Testis (tissue), 3 donors: Measurements from ENCODE around the gene FAM124A. TPM values are rescaled to one million over a fixed set of nuclear protein-coding genes. Genes with fewer than 3 reads are reported as not detected.

Experiments used
- DNase-seq: peaks from one replicate; pipeline ENCODE4 v3.0.0-alpha.2; 2019
- H3K27ac ChIP-seq, 2 donors: fragments of 200-600 bp; sonication (generic); one replicate each; pipeline ENCODE4 v1.5.1; 2019
- H3K27me3 ChIP-seq: fragments of 200-600 bp; sonication (generic); one replicate; pipeline ENCODE4 v1.5.1; 2019
- H3K36me3 ChIP-seq: fragments of 200-600 bp; sonication (generic); one replicate; pipeline ENCODE4 v1.5.1; 2017; ENCODE audit warnings: low read depth; ENCODE audit errors: missing control alignments
- H3K4me1 ChIP-seq: fragments of 200-600 bp; sonication (generic); one replicate; pipeline ENCODE4 v1.5.1; 2019
- H3K4me3 ChIP-seq, 2 donors: fragments of 200-600 bp; sonication (generic); one replicate each; pipeline ENCODE4 v1.5.1; 2017 to 2019
- H3K9me3 ChIP-seq: fragments of 200-600 bp; sonication (generic); one replicate; pipeline ENCODE4 v1.5.1; 2017
- CTCF ChIP-seq, 3 experiments: fragments of 450-650 bp in 2 of 3; fragments of 200-600 bp in 1 of 3; sonication (generic) in 1 of 3; IDR thresholded peaks; one replicate each; pipeline ENCODE4 v1.5.1; 2016 to 2019; ENCODE audit warnings: antibody characterized with exemption in 3 of 3, mild to moderate bottlenecking in 2 of 3, moderate library complexity in 1 of 3
- POLR2A ChIP-seq: fragments of 450-650 bp; IDR thresholded peaks from one replicate; pipeline ENCODE4 v1.6.1; 2017; ENCODE audit warnings: antibody characterized with exemption, mild to moderate bottlenecking, moderate library complexity
- WGBS, 2 donors: methylation state at CpG; one replicate each; pipeline ENCODE4 v1.1.5; 2018; 5-methylcytosine and 5-hydroxymethylcytosine counted together
- intact Hi-C: fragments of 100-400 bp; cut with DNase I; formaldehyde crosslinking; loops from one replicate; pipeline ENCODE4 v1.15.1; 2023; ENCODE audit warnings: low total_unique reads
- polyA plus RNA-seq: library from polyadenylated mRNA; stranded (reverse); fragments of 350-450 nt; fragmentation: Illumina TruSeq; extraction: RNeasy Lipid Tissue Mini Kit (QIAGEN cat#74804); gene quantifications from one replicate; pipeline ENCODE4 v1.2.3, GENCODE V29; 2014; ENCODE audit warnings: low read depth, low replicate concordance; ENCODE audit not compliant: insufficient read depth
- total RNA-seq, 2 donors: library from RNA; depleted of rRNA; stranded (reverse); fragments of >200 nt; gene quantifications; one replicate each; pipeline ENCODE4 v1.2.3, GENCODE V29; 2016

Gene FAM124A
- total and polyA plus RNA-seq, 3 donors from 2014 or later, result 2.7 to 3.4 (median 3.0) TPM

GRCh38 chr13:51271528-51272085, 49.4 kb downstream of the FAM124A start:
- no peaks in the 10 kb centered on the region for H3K4me1 ChIP-seq
- no peak for DNase-seq
- no peak overlapping the region for H3K4me3 ChIP-seq
- H3K36me3 ChIP-seq, result no peaks in the 10 kb centered on the region
- no peaks in the 10 kb centered on the region for H3K27me3 ChIP-seq
- WGBS, 2 donors, result 83% methylated on average over 10 of the region's 10 CpGs
- H3K27ac ChIP-seq, result no peak overlapping the region
- no peak for TF ChIP-seq CTCF (IDR thresholded peaks at IDR 0.05)
- no peak for TF ChIP-seq POLR2A
- intact Hi-C loops, result no loop called here
- H3K9me3 ChIP-seq, result no peaks in the 10 kb centered on the region

GRCh38 chr13:51275101-51275500, 52.9 kb downstream of the FAM124A start:
- Histone ChIP-seq H3K27me3 (no peaks in the 10 kb centered on the region), H3K36me3 (no peaks in the 10 kb centered on the region), H3K9me3 (no peaks in the 10 kb centered on the region), H3K4me1 (peaks cover 3% of the 10 kb centered on the region), H3K27ac (no peak overlapping the region), H3K4me3 (no peak overlapping the region)
- WGBS, 2 donors, result 70 to 75% methylated on average over 2 of the region's 2 CpGs
- TF ChIP-seq POLR2A, result no peak
- no peak for TF ChIP-seq CTCF (IDR thresholded peaks at IDR 0.05)
- DNase-seq, result no peak
- intact Hi-C loops, result no loop called here

- no peaks in the 10 kb centered on the region for H3K9me3 ChIP-seq
- H3K27ac ChIP-seq, result no peak overlapping the region
- peaks cover 3% of the 10 kb centered on the region for H3K4me1 ChIP-seq
- 75 to 84% methylated on average over 4 of the region's 4 CpGs for WGBS, 2 donors
- no peaks in the 10 kb centered on the region for H3K36me3 ChIP-seq
- H3K27me3 ChIP-seq, result no peaks in the 10 kb centered on the region
- DNase-seq, result no peak
- intact Hi-C loops, result no loop called here
- no peak overlapping the region for H3K4me3 ChIP-seq
- TF ChIP-seq POLR2A (no peak), CTCF (IDR thresholded peaks at IDR 0.05) (no peak)
These were observed 54.4 kb downstream of the FAM124A start for GRCh38 chr13:51276636-51277035.

- Histone ChIP-seq H3K27ac (no peak overlapping the region), H3K27me3 (no peaks in the 10 kb centered on the region), H3K9me3 (no peaks in the 10 kb centered on the region), H3K4me3 (no peak overlapping the region), H3K4me1 (peaks cover 3% of the 10 kb centered on the region), H3K36me3 (no peaks in the 10 kb centered on the region)
- intact Hi-C loops, result no loop called here
- no peak for TF ChIP-seq POLR2A
- no peak for TF ChIP-seq CTCF (IDR thresholded peaks at IDR 0.05)
- WGBS, 2 donors, result 52% methylated on average over 4 of the region's 4 CpGs
- DNase-seq, result no peak
These were observed 55.7 kb downstream of the FAM124A start for GRCh38 chr13:51277928-51278327.

- H3K4me1 ChIP-seq, result peaks cover 3% of the 10 kb centered on the region
- H3K4me3 ChIP-seq, result no peak overlapping the region
- no peaks in the 10 kb centered on the region for H3K27me3 ChIP-seq
- no peak overlapping the region for H3K27ac ChIP-seq
- no peaks in the 10 kb centered on the region for H3K36me3 ChIP-seq
- WGBS, 2 donors, result 57 to 69% methylated on average over 9 of the region's 9 CpGs
- H3K9me3 ChIP-seq, result no peaks in the 10 kb centered on the region
- DNase-seq, result no peak
- intact Hi-C loops, result no loop called here
- TF ChIP-seq POLR2A (no peak), CTCF (IDR thresholded peaks at IDR 0.05) (no peak)
These were observed 56.4 kb downstream of the FAM124A start for GRCh38 chr13:51278426-51279130.
